Keratinocyte (primary cell): ENCODE measurements around the gene VIPR2. TPM values are rescaled to one million over a fixed set of nuclear protein-coding genes. Genes with fewer than 3 reads are reported as not detected.

Experiments
- DNase-seq: peaks from one replicate; pipeline ENCODE4 v3.0.0-alpha.2; 2011; ENCODE audit warnings: low read depth, missing footprints, low spot score
- FAIRE-seq: peaks from 2 replicates; lab custom pipeline; 2011; peaks lifted over from hg19 to GRCh38; lab: Jason Lieb, UNC
- H2AFZ ChIP-seq: 2 replicates; pipeline ENCODE4 v1.6.0; 2012; ENCODE audit warnings: low read length, control low read depth, inconsistent platforms; ENCODE audit not compliant: control insufficient read depth
- H3K27ac ChIP-seq: 2 replicates; pipeline ENCODE4 v1.5.1; 2011; ENCODE audit warnings: low read length; ENCODE audit not compliant: control insufficient read depth, insufficient read depth
- H3K27me3 ChIP-seq: 3 replicates; pipeline ENCODE4 v1.6.0; 2011; ENCODE audit warnings: low read length; ENCODE audit not compliant: control insufficient read depth, insufficient read depth; ENCODE audit errors: extremely low read depth
- H3K36me3 ChIP-seq, 2 experiments: 2 replicates in 1 of 2; 3 replicates in 1 of 2; pipeline ENCODE4 v1.5.1; 2011; ENCODE audit warnings: low read length in 2 of 2, mild to moderate bottlenecking in 1 of 2; ENCODE audit not compliant: control insufficient read depth in 2 of 2, insufficient read depth in 2 of 2; ENCODE audit errors: extremely low read depth in 1 of 2
- H3K4me1 ChIP-seq: 3 replicates; pipeline ENCODE4 v1.5.1; 2011; ENCODE audit warnings: low read length; ENCODE audit not compliant: control insufficient read depth, insufficient read depth; ENCODE audit errors: extremely low read depth
- H3K4me2 ChIP-seq: 3 replicates; pipeline ENCODE4 v1.6.0; 2011; ENCODE audit warnings: low read depth, low read length; ENCODE audit not compliant: control insufficient read depth, insufficient read depth; ENCODE audit errors: extremely low read depth
- H3K4me3 ChIP-seq, 3 experiments: fragments of 200-600 bp in 1 of 3; sonication (generic) in 1 of 3; 2 replicates in 2 of 3; 3 replicates in 1 of 3; pipeline ENCODE4 v1.5.1; 2011 to 2016; ENCODE audit warnings: low read length in 3 of 3, mild to moderate bottlenecking in 3 of 3, control low read depth in 2 of 3, inconsistent platforms in 1 of 3, low read depth in 1 of 3, mixed read lengths in 1 of 3, mixed run types in 1 of 3, moderate library complexity in 1 of 3; ENCODE audit not compliant: control insufficient read depth in 2 of 3, insufficient read depth in 2 of 3; ENCODE audit errors: extremely low read depth in 1 of 3
- H3K79me2 ChIP-seq: 2 replicates; pipeline ENCODE4 v1.6.0; 2012; ENCODE audit warnings: low read length; ENCODE audit not compliant: control insufficient read depth, insufficient read depth
- H3K9ac ChIP-seq: 3 replicates; pipeline ENCODE4 v1.6.0; 2011; ENCODE audit warnings: low read length; ENCODE audit not compliant: control insufficient read depth, insufficient read depth; ENCODE audit errors: extremely low read depth
- H3K9me1 ChIP-seq: 3 replicates; pipeline ENCODE4 v1.6.0; 2011; ENCODE audit warnings: low read length; ENCODE audit not compliant: control insufficient read depth, insufficient read depth; ENCODE audit errors: extremely low read depth
- H3K9me3 ChIP-seq: 2 replicates; pipeline ENCODE4 v1.5.1; 2012; ENCODE audit warnings: low read depth, low read length; ENCODE audit not compliant: control insufficient read depth
- H4K20me1 ChIP-seq: 3 replicates; pipeline ENCODE4 v1.6.0; 2011; ENCODE audit warnings: low read length; ENCODE audit not compliant: control insufficient read depth, insufficient read depth; ENCODE audit errors: extremely low read depth
- CTCF ChIP-seq, 3 experiments: IDR thresholded peaks in 1 of 3; conservative IDR thresholded peaks in 1 of 3; optimal IDR thresholded peaks in 1 of 3; 2 replicates in 2 of 3; 3 replicates in 1 of 3; pipeline versions ENCODE3 to v1.5.1; 2011; ENCODE audit warnings: low read length in 3 of 3, mild to moderate bottlenecking in 3 of 3, moderate library complexity in 2 of 3, control low read depth in 1 of 3, inconsistent platforms in 1 of 3; ENCODE audit not compliant: insufficient read depth in 2 of 3; ENCODE audit errors: extremely low read depth in 1 of 3
- EZH2 ChIP-seq: IDR thresholded peaks from one replicate; pipeline ENCODE4 v1.6.1; 2012; ENCODE audit warnings: inconsistent platforms, mild to moderate bottlenecking, low read length, moderate library complexity
- dilution Hi-C: fragments of 300-500 bp; cut with MboI; formaldehyde crosslinking; loops from one replicate; pipeline ENCODE4 v1.7.0; 2020; ENCODE audit warnings: low sequenced_read_pairs; ENCODE audit not compliant: extremely low pct_ligation_motif_present
- polyA plus RNA-seq, 5 experiments: library from polyadenylated mRNA; depleted of rRNA in 3 of 5; stranded (reverse) in 3 of 5; stranded (forward) in 1 of 5; unstranded in 1 of 5; fragments of >200 nt; gene quantifications; 1 replicate in 1 of 5; 2 replicates in 3 of 5; 3 replicates in 1 of 5; pipeline versions ENCODE4 v1.2.1 to v1.2.3, GENCODE V29; 2011 to 2012; ENCODE audit warnings: missing spikeins in 2 of 5, low read depth in 1 of 5, low replicate concordance in 1 of 5

VIPR2 gene
- polyA plus RNA-seq, 1 donor (not counting 4 experiments of a cell fraction or from before 2014, with no cell fraction given): not detected

- Histone ChIP-seq H3K4me3 (no peak overlapping the region), H3K4me1 (no peaks in the 10 kb centered on the region), H3K79me2 (no peaks in the 10 kb centered on the region), H3K27ac (no peak overlapping the region), H3K9ac (no peak overlapping the region), H3K36me3 (no peaks in the 10 kb centered on the region), H4K20me1 (no peaks in the 10 kb centered on the region), H3K9me3 (peaks cover 1% of the 10 kb centered on the region), H3K4me2 (no peak overlapping the region), H2AFZ (no peak overlapping the region), H3K27me3 (no peaks in the 10 kb centered on the region), H3K9me1 (no peaks in the 10 kb centered on the region)
- TF ChIP-seq CTCF (optimal IDR thresholded peaks at IDR 0.05 in 1 of 3, IDR thresholded peaks at IDR 0.05 in 1 of 3, conservative IDR thresholded peaks at IDR 0.05 in 1 of 3; ENCODE audit: extremely low read depth in 1 of 3, insufficient read depth in 2 of 3, low read length in 3 of 3): no peak
- TF ChIP-seq EZH2: no peak
- dilution Hi-C loops: no loop called here
- no peak for FAIRE-seq
- no peak for DNase-seq
These were observed 85.0 kb downstream of the VIPR2 start for GRCh38 chr7:159059629-159060028.

- Histone ChIP-seq H3K4me3 (no peak overlapping the region), H3K4me1 (no peaks in the 10 kb centered on the region), H2AFZ (no peak overlapping the region), H3K4me2 (no peak overlapping the region), H4K20me1 (no peaks in the 10 kb centered on the region), H3K27ac (no peak overlapping the region), H3K36me3 (no peaks in the 10 kb centered on the region), H3K9me3 (peaks cover 1% of the 10 kb centered on the region), H3K79me2 (no peaks in the 10 kb centered on the region), H3K9ac (no peak overlapping the region), H3K9me1 (no peaks in the 10 kb centered on the region), H3K27me3 (no peaks in the 10 kb centered on the region)
- FAIRE-seq: no peak
- DNase-seq: no peak
- no peak for TF ChIP-seq EZH2
- dilution Hi-C loops: no loop called here
These were observed 87.0 kb downstream of the VIPR2 start for GRCh38 chr7:159057647-159058046.

GRCh38 chr7:159056737-159057136 lies 87.9 kb downstream of the VIPR2 start:
- Histone ChIP-seq H3K9me1 (no peaks in the 10 kb centered on the region), H2AFZ (no peak overlapping the region), H3K27me3 (no peaks in the 10 kb centered on the region), H3K4me3 (no peak overlapping the region), H3K27ac (no peak overlapping the region), H3K9me3 (peaks cover 1% of the 10 kb centered on the region), H3K4me1 (no peaks in the 10 kb centered on the region), H3K36me3 (no peaks in the 10 kb centered on the region), H3K4me2 (no peak overlapping the region), H3K79me2 (no peaks in the 10 kb centered on the region), H4K20me1 (no peaks in the 10 kb centered on the region), H3K9ac (no peak overlapping the region)
- dilution Hi-C loops: no loop called here
- no peak for DNase-seq
- TF ChIP-seq CTCF (optimal IDR thresholded peaks at IDR 0.05 in 1 of 3, IDR thresholded peaks at IDR 0.05 in 1 of 3, conservative IDR thresholded peaks at IDR 0.05 in 1 of 3; ENCODE audit: extremely low read depth in 1 of 3, insufficient read depth in 2 of 3, low read length in 3 of 3): no peak
- TF ChIP-seq EZH2: no peak
- no peak for FAIRE-seq
